Activated B cell treated with CpG ODN at 0.5 μM for 24 hours (primary cell): Measurements from ENCODE around the gene AHNAK2. TPM values are rescaled to one million over a fixed set of nuclear protein-coding genes. Genes with fewer than 3 reads are reported as not detected.

ENCODE experiments used
- ATAC-seq: fragments of 200-7000 bp; cut with Tn5 transposase; one replicate; pipeline ENCODE4 v1.10.0; 2021; ENCODE audit warnings: low read depth, mild to moderate bottlenecking, moderate library complexity
- CTCF ChIA-PET: fragments of 350-600 bp; sonication (Branson Sonifier 250); formaldehyde crosslinking; loops from one replicate; lab custom pipeline; 2021; ENCODE audit warnings: antibody characterized with exemption; lab: Charles Lee
- POLR2A ChIA-PET: fragments of 350-600 bp; sonication (Branson Sonifier 250); formaldehyde crosslinking; loops from one replicate; lab custom pipeline; 2021; ENCODE audit warnings: antibody characterized with exemption; lab: Charles Lee
- DNase-seq: peaks from one replicate; pipeline ENCODE4 v3.0.0; 2022
- H3K27ac Mint-ChIP-seq: one replicate; pipeline ENCODE4 v1.8.0; 2020; ENCODE audit warnings: mixed read lengths
- H3K27me3 Mint-ChIP-seq: one replicate; pipeline ENCODE4 v1.8.0; 2021; ENCODE audit warnings: mixed read lengths
- H3K36me3 Mint-ChIP-seq: one replicate; pipeline ENCODE4 v1.8.0; 2021; ENCODE audit warnings: low read depth, mixed read lengths
- H3K4me1 Mint-ChIP-seq: one replicate; pipeline ENCODE4 v1.8.0; 2021; ENCODE audit warnings: mixed read lengths
- H3K4me3 Mint-ChIP-seq: one replicate; pipeline ENCODE4 v1.8.0; 2020; ENCODE audit warnings: mild to moderate bottlenecking, mixed read lengths
- H3K9me3 Mint-ChIP-seq: one replicate; pipeline ENCODE4 v1.8.0; 2020; ENCODE audit warnings: mixed read lengths
- CTCF ChIP-seq: fragments of 200-600 bp; IDR thresholded peaks from one replicate; pipeline ENCODE4 v1.8.0; 2022; ENCODE audit warnings: antibody characterized with exemption, mild to moderate bottlenecking
- intact Hi-C: fragments of 100-400 bp; cut with micrococcal nuclease; formaldehyde crosslinking; loops from one replicate; pipeline ENCODE4 v1.15.1; 2024
- total RNA-seq: library from RNA; stranded (reverse); gene quantifications from 2 replicates; pipeline ENCODE4 v1.2.3, GENCODE V29; 2022

AHNAK2 gene
- total RNA-seq, 1 donor from 2014 or later, result not detected

GRCh38 chr14:104926619-104927431 lies 51.3 kb downstream of the AHNAK2 start:
- ATAC-seq, result peak; percentile 58
- POLR2A ChIA-PET, result interaction anchor here (0.5 to 7.0 kb wide), 4 partner anchors 8 to 138 kb away, joined by 5 to 114 read pairs (median 17); partner anchors contain the start of gene GPR132
- peak overlapping the region; percentile 91 for H3K27ac Mint-ChIP-seq
- peak overlapping the region; percentile 88 for H3K4me3 Mint-ChIP-seq
- intact Hi-C loops, result loop anchor here (1.0 to 10.0 kb wide), 7 partner anchors 7 to 565 kb away; partner anchors contain the start of genes CDCA4, INF2 and TEDC1
- peaks cover 61% of the 10 kb centered on the region for H3K4me1 Mint-ChIP-seq
- no peak for TF ChIP-seq CTCF
- DNase-seq, result peak; percentile 60
- H3K36me3 Mint-ChIP-seq, result peaks cover 30% of the 10 kb centered on the region
- H3K27me3 Mint-ChIP-seq, result no peaks in the 10 kb centered on the region
- CTCF ChIA-PET, result interaction anchor here (0.8 to 1.1 kb wide), 2 partner anchors 10 to 31 kb away, joined by 3 to 4 read pairs; no protein-coding TSS in a partner anchor
- H3K9me3 Mint-ChIP-seq, result no peaks in the 10 kb centered on the region

GRCh38 chr14:104925855-104926609 lies 52.1 kb downstream of the AHNAK2 start:
- peak overlapping the region; percentile 91 for H3K27ac Mint-ChIP-seq
- H3K4me1 Mint-ChIP-seq, result peaks cover 69% of the 10 kb centered on the region
- no peak for ATAC-seq
- H3K9me3 Mint-ChIP-seq, result no peaks in the 10 kb centered on the region
- DNase-seq, result peak; percentile 47
- no peaks in the 10 kb centered on the region for H3K27me3 Mint-ChIP-seq
- peak overlapping the region; percentile 88 for H3K4me3 Mint-ChIP-seq
- TF ChIP-seq CTCF, result no peak
- CTCF ChIA-PET, result interaction anchor here (2.1 kb wide), 1 partner anchor 30 kb away, joined by 10 read pairs; no protein-coding TSS in a partner anchor
- POLR2A ChIA-PET, result interaction anchor here (0.9 to 7.0 kb wide), 4 partner anchors 9 to 139 kb away, joined by 5 to 114 read pairs (median 17); partner anchors contain the start of gene GPR132
- peaks cover 28% of the 10 kb centered on the region for H3K36me3 Mint-ChIP-seq
- intact Hi-C loops, result loop anchor here (1.0 to 10.0 kb wide), 7 partner anchors 8 to 566 kb away; partner anchors contain the start of genes CDCA4, INF2 and TEDC1

- Mint-ChIP-seq H3K27me3 (no peaks in the 10 kb centered on the region), H3K36me3 (peaks cover 23% of the 10 kb centered on the region), H3K27ac (peak overlapping the region; percentile 92), H3K4me1 (peaks cover 76% of the 10 kb centered on the region), H3K4me3 (peak overlapping the region; percentile 88), H3K9me3 (no peaks in the 10 kb centered on the region)
- no peak for ATAC-seq
- intact Hi-C loops, result loop anchor here (5.0 to 10.0 kb wide), 3 partner anchors 137 to 567 kb away; partner anchors contain the start of genes INF2 and TEDC1
- peak; percentile 34 for DNase-seq
- TF ChIP-seq CTCF, result no peak
- ChIA-PET CTCF (interaction anchor here (1.4 to 2.1 kb wide), 3 partner anchors 8 to 29 kb away, joined by 4 to 10 read pairs (median 6); no protein-coding TSS in a partner anchor), POLR2A (interaction anchor here (0.5 to 7.0 kb wide), 10 partner anchors 10 to 646 kb away, joined by 3 to 114 read pairs (median 5); partner anchors contain the start of genes CLBA1 and GPR132)
These were observed 52.8 kb downstream of the AHNAK2 start for GRCh38 chr14:104925214-104925854.

GRCh38 chr14:104924421-104925213 lies 53.6 kb downstream of the AHNAK2 start, which contains the start of gene PLD4:
Gene PLD4, plus strand, starts transcription at chr14:104924879. Its CDS starts 2,262 bp downstream, at chr14:104927141.
- intact Hi-C loops, result loop anchor here (5.0 to 10.0 kb wide), 4 partner anchors 97 to 568 kb away; partner anchors contain the start of genes INF2 and TEDC1
- ATAC-seq (peak; percentile 41), DNase-seq (peak; percentile 53)
- peaks cover 16% of the 10 kb centered on the region for H3K36me3 Mint-ChIP-seq
- H3K4me1 Mint-ChIP-seq, result peaks cover 82% of the 10 kb centered on the region
- ChIA-PET POLR2A (interaction anchor here (0.5 to 7.0 kb wide), 12 partner anchors 10 to 647 kb away, joined by 3 to 114 read pairs (median 4); partner anchors contain the start of genes CDCA4, CLBA1 and GPR132), CTCF (interaction anchor here (1.4 to 2.1 kb wide), 4 partner anchors 9 to 29 kb away, joined by 4 to 10 read pairs (median 6); no protein-coding TSS in a partner anchor)
- H3K9me3 Mint-ChIP-seq, result no peaks in the 10 kb centered on the region
- no peaks in the 10 kb centered on the region for H3K27me3 Mint-ChIP-seq
- H3K4me3 Mint-ChIP-seq, result peak within 1 kb of the TSS; percentile 88
- TF ChIP-seq CTCF, result no peak
- peak within 1 kb of the TSS; percentile 92 for H3K27ac Mint-ChIP-seq
